IPS-11a (cell line): ENCODE results near the gene YAF2.
"Not testable (repeated sequence)": the region's sequence is repeated elsewhere in the genome, so short reads cannot be mapped to it uniquely, and the experiment has no call there.

Experiments
- H3K4me3 ChIP-seq: one replicate; pipeline ENCODE4 v1.5.1; 2013; ENCODE audit warnings: low read depth, low read length, control low read depth

The YAF2 gene

GRCh38 chr12:42199007-42199406 is 39.0 kb downstream of the YAF2 start:
- no peak overlapping the region for H3K4me3 ChIP-seq

DNA sequence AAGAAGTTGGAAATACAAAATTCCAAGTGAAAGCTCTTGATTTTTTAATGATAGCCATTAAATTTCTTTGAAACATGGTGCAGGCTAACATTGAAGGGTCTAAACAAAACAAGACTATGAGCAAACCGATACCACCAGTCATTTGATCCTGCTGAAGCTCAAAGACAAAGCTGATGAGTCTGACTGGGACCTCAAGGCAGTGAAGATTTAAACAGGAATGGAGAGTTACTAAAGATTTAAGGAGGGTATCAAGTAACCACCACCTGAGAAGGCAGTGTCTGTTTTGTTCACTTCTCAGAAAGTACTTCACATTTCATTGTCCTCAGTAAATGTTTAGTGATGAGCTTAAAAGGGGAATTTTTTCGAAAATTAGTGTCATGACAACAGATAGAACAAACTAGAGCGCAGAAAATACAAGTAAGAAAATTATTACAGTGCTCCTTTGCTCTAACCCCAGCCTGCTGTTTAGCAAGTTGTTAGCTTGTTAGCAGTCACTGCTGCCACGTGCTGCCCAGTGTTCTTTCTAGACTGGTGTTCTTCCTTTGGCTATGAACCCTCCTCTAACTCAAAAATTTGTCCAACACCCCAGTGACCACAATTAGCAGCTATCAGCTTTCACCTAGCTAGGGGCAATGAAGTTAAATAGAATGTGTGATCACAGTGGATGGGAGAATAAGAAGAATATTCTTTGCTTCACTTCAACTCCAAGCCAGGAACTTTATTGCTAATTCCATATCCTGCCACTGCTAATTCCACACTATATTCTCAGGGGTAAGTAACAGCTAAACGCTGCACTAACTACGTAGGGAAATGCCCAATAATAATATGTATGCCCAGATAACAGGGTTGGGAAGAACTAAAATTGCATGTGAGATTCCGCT is 41.1 kb downstream of the YAF2 start:
- H3K4me3 ChIP-seq = no peak overlapping the region

DNA sequence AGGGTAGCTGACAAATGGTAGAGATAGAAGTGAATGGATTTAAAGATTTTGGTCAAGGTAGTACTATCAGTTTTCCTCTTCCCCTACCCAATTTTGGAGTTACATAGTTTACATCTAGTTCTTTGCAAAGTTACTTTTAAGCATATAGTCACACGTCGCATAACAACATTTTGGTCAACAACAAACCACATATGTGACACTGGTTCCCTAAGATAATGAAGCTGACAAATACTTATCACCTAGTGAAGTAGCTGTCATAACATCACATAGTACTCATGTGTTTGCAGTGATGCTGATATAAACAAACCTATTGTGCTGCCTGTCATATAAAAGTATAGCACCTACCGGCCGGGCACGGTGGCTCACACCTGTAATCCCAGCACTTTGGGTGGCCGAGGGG is 45.4 kb downstream of the YAF2 start:
- no peak overlapping the region for H3K4me3 ChIP-seq

GRCh38 chr12:42192258-42192657 is 45.8 kb downstream of the YAF2 start:
- H3K4me3 ChIP-seq = no peak overlapping the region

DNA sequence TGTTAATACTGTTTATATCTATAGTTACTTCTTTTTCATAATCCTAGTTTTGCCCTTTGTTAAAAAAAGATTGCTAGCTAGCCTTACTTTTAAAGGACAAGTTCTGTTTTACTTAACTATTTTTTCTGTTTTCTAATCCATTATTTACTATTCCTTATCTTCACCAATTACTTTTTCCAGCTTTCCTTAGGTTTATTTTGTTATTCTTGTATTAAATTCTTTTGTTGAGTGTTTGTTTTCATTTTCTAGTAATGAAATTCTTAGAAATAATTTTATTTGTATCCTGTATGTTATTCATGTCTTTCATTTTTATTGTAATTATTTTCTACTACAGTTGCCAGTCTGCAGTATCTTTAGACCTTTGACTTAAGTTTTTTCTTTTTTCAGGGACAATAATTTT is 47.7 kb downstream of the YAF2 start:
- H3K4me3 ChIP-seq = no peak overlapping the region

DNA sequence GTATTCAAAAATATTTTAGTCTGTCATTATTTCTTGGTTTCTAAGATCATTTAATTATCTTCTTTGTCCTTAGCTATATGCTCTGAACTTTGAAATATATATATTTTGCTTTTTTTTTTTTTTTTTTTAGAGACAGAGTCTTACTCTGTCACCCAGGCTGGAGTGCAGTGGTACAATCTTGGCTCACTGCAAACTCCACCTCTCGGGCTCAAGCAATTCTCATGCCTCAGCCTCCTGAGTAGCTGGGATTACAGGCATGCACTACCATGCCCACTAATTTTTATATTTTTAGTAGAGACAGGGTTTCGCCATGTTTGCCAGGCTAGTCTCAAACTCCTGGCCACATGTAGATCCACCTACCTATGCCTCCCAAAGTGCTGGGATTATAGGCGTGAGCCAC is 49.8 kb downstream of the YAF2 start:
- H3K4me3 ChIP-seq = not testable (repeated sequence)

DNA sequence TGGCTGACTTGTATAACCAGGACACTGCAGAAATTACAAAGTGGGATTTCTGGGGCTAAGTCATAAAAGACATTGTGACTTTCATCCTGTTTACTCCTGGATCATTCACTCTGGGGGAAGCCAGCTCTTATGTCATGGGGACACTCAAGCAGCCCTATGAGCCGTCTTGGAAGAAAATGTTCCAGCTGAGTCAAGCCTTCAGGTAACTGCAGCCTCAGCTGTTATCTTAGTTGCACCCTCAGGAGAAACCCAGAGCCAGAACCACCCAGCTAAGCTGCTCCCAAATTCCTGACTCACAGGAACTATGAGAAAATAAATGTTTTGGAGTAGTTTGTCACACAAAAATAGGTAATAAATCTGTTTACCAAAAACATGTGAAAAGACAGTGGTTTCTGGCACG is 50.2 kb downstream of the YAF2 start:
- H3K4me3 ChIP-seq = no peak overlapping the region

GRCh38 chr12:42186793-42187192 is 51.3 kb downstream of the YAF2 start:
- no peak overlapping the region for H3K4me3 ChIP-seq

DNA sequence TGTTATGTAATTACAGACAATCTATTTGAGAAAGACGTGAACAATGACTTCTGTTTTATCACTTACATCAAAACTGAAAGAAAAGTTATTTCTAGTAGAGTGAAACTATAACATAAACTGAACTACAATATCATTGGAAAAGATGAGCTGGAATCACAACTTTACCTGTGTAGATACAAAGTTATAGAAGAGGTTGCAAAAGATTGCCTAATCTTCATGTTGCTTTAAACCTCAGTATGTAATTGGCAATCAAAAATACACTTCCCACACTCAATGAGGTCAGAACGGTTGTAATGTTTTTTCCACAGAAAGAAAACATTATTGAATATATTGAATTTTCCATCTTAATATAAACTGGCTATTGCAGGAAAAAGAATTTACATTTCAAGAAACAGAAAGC is 55.7 kb downstream of the YAF2 start:
- no peak overlapping the region for H3K4me3 ChIP-seq

DNA sequence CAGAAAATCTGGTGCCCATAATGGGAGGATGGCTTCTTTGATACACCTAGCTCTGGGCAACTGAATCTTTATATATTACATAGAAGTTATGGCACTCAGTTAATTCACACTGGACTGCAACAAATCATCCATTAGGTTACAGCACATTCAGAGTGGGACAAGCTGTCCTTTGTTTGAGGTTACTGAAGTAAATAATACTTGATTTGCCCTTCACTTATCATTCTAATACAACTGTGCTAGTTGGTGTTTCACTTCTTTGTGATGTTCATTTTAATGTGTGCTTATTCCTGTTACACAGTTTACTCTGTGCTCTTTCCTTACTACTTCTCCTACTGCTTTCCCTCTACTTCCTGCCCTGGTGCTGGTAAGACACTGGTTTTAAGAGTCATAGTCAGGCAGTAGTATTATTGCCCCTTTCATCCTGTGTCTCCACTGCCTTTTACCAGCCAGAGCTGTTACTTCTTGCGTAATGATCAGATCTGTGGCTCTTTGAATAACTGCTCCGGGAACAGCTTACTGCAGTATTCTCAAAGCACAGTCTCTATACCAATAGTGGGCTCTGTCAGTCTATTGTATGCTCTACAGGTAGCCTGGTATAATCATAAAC is 57.0 kb downstream of the YAF2 start:
- H3K4me3 ChIP-seq = no peak overlapping the region

- no peak overlapping the region for H3K4me3 ChIP-seq
These were observed 59.9 kb downstream of the YAF2 start for GRCh38 chr12:42178101-42178500.

GRCh38 chr12:42174978-42175377 is 63.1 kb downstream of the YAF2 start:
- H3K4me3 ChIP-seq = no peak overlapping the region

DNA sequence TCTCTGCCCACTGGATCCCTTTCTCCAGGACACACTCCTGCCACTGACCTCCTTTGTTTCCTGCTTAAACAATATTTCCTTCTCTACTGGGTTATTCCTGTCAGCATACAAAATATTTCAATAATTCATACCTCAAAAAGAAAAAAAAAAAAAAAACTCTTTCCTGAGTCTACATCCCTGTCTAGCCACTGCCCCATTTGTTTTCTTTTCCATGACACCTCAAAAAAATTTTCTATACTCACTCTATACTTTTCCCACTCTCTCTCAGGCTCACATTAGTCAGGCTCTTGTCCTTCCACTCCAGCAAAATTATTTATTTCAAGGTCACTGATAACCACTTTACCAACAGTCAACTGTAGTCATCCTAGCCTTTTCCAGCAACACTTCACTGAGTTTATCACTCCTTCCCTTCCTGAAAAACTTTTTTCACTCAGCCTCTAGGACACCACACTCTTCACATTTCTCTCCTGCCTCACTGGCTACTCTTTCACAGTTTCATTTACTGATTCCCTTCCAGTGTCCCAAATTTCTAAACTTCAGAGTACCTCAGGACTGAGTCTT is 64.0 kb downstream of the YAF2 start:
- no peak overlapping the region for H3K4me3 ChIP-seq

DNA sequence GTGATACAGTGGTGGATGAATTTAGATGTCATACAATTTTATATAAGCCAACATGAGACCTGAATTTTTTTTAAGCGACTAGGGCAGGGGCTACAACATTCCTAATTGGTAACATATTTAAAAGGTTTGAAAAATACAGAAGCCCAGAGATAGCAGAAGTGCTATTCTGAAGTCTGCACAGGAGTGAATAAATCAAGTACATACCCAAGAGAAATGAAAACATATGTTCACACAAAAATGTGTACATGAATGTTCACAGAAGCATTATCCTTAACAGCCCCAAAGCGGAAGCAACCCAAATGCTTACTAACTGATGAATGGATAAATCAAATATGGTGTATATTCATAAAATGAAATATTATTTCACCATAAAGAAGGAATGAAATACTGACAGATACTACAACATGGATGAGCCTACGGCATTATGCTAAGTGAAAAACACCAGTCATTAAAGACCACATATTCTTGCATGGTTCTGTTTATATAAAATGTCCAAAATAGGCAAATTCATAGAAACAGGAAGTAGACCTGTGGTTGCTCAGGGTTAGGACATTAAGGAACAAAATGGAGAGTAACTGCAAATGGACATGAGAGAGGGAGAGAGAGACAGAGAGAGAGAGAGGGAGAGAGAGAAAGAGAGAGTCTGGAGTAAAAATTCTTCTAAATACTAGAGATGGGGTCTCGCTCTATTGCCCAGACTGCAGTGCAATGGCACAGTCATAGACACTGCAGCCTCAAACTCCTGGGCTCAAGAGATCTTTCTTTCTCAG is 65.4 kb downstream of the YAF2 start:
- H3K4me3 ChIP-seq = no peak overlapping the region

GRCh38 chr12:42167711-42168110 is 70.3 kb downstream of the YAF2 start:
- H3K4me3 ChIP-seq = no peak overlapping the region

- H3K4me3 ChIP-seq = no peak overlapping the region
These were observed 71.5 kb downstream of the YAF2 start for GRCh38 chr12:42166501-42166900.

- H3K4me3 ChIP-seq = no peak overlapping the region
These were observed 74.1 kb downstream of the YAF2 start for GRCh38 chr12:42163913-42164312.

GRCh38 chr12:42162965-42163364 is 75.1 kb downstream of the YAF2 start:
- H3K4me3 ChIP-seq = no peak overlapping the region

GRCh38 chr12:42162193-42162592 is 75.9 kb downstream of the YAF2 start:
- H3K4me3 ChIP-seq = no peak overlapping the region

- no peak overlapping the region for H3K4me3 ChIP-seq
These were observed 76.5 kb downstream of the YAF2 start for GRCh38 chr12:42161529-42161928.

DNA sequence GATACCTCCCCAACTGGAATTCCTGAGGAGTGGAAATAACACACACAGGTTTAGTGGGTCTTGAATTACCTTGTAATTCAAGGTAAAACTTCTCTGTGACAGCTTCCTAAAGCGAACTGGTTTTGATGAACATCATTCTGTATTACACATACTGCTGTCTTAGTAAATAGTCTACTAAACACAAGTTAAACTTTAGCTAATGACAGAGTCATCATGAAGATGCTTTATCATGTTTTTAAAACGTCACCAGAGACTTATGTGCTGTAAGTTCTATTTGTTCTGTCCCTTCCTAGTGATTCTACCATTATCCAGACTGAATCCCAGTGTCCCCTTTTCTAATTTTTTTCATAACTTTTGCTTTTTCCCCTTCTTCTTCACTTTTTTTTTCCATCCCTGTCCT is 81.8 kb downstream of the YAF2 start:
- no peak overlapping the region for H3K4me3 ChIP-seq
